Right hindlimb (tissue), 1 donor: ENCODE data around the gene COQ3.
"Not testable (repeated sequence)": the region's sequence is repeated elsewhere in the genome, so short reads cannot be mapped to it uniquely, and the experiment has no call there.

ENCODE experiments used
- DNase-seq: peaks from one replicate; pipeline ENCODE4 v3.0.0-alpha.2; 2018

The COQ3 gene

DNA sequence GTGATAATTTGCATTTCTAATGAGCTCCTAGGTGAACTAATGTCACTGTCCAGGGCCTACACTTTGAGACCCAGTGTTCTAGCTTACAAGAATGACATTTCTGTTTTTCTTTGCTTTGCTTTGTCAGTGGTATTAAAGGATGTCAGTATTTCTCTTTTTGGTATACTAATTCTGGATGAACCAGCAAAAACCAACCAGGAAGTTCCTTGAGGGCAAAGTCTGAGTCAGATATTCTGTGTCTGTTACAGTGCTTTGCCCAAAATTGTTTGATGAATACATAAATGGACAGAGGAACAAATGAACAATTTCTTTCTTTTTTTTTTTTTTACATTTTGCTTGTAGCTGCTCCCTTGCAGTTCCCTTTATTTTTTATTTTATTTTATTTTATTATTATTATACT is 15.4 kb downstream of the COQ3 start:
- no peak for DNase-seq

DNA sequence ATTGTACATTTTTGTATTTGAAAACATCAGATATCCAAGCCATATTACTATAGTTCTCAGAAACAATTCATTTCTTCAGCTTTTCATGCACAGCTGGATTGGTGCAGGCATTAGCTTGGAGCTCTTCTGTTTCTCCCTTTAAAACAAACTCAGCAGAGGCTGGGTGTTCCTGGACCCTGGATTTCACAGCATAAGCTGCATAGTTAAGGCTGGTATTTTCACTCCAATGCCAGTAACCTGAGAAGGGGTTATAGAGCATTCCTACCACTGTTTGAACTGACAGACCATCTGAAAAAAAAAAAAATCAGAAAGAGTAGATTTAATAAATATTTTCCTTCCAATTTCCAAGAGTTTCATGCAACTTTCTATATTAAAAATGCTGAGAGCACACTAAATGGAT is 24.5 kb downstream of the COQ3 start:
- no peak for DNase-seq

DNA sequence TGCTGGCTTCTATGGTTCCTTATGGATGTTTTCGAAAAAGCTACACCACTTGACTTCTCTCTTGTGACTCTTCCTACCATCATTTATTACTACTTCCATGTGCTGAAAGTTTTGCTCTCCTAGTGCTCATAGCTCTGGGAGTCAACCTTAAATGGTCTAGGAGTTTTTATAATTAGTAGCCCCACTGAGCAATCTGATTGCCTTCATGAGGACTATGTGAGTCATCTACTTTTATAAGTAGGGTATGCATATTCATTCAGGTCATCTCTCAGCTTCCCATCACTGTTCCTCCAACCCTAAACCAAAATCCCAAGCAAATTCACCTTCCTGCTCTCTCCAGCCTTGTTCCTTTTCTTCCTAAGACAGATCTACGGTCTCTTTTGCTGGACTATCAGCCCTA is 27.1 kb downstream of the COQ3 start:
- no peak for DNase-seq

- DNase-seq = no peak
These were observed 30.0 kb downstream of the COQ3 start for GRCh38 chr6:99364026-99364425.

- no peak for DNase-seq
These were observed 31.2 kb downstream of the COQ3 start for GRCh38 chr6:99362678-99363268.

GRCh38 chr6:99359800-99360199 is 34.2 kb downstream of the COQ3 start:
- DNase-seq = no peak

DNA sequence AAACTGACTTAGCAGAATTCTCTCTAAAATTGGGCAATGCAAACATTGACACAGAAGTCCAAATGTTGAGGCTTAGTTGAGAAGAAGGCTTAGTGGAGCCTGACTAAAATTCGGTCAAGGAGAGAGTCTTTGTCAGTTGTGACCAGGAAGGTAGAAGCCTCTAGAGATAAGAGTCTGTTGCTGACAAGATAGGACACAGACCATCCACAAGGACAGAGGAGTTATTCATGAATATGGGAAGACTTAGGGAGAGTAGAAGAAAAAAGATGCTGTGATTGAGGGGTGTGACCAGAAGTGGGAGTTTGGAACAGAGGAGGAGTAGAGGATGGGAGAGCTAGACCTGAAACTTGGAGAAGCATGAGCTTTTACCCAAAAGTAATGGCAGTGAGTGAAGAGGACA is 37.4 kb downstream of the COQ3 start:
- DNase-seq = no peak

GRCh38 chr6:99354983-99355382 is 39.0 kb downstream of the COQ3 start:
- no peak for DNase-seq

DNA sequence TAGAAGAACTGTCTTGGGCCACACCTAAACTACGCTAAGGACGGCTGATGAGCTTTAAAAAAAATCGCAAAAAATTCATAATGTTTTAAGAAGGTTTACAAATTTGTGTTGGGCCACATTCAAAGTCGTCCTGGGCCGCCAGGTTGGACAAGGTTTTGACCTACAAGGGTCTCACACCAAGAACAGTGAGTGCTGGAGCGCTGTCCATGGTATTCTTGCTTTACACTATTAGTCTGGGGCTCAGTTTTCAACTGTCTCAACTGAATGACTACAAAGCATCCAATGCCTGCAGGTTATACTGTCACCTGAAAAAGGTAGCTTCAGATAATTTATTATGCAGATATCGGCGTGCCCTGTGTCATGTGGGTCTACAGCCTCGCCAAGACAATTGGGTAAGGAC is 40.9 kb downstream of the COQ3 start:
- DNase-seq = no peak

- DNase-seq = no peak
These were observed 43.4 kb downstream of the COQ3 start for GRCh38 chr6:99350573-99350972.

DNA sequence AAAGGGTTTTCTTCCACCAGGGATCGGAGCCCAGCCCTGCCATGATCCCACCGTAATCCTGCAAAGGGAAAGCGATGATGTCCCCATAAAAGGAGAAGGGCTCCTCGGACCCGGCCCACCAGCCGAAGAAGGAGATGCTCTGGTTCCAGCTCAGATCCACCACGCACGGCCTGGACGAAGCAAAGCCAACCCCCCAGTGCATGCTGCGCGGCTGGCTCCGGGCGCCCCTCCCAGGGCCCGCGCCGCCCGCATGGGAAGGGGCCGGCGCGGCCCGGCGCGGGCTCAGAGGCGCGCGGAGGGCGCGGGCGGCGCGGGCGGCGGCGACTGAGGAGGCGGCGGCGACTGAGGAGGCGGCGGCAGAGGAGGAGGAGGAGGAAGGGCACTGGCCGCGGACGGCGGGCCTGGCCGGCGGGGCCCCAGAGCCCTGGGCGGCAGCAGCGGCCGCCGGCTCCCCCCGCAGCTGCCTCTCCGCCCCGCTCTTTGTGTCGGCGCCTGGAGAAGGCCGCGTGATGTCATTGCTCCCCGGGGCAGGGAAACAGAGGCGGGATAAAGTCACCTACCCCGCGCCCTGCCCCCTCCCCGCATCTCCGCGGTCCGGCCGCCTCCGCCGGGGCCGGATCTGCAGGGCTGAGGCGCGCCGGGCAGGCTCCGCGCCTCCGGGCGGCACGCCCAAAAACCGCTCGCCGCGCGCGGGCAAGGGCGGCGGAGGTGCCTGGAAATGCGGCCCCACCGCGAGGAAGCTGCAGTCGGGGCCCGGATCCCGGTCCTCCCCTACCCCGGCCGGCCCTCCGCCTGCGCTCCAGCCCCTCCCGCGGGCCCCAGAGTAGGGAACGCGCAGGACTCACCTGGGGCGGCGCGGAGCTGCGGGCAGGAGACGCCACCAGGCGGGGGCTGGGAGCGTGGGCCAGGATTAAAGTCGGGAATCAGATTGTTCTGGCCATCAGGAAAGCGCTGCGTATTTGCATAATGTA is 44.5 kb downstream of the COQ3 start, which contains the start of gene FAXC:
Gene FAXC (minus strand): TSS at position 504 of the 971 bp plus-strand sequence. CDS start 302 bp downstream, at position 202.
- peak; percentile 57 for DNase-seq

DNA sequence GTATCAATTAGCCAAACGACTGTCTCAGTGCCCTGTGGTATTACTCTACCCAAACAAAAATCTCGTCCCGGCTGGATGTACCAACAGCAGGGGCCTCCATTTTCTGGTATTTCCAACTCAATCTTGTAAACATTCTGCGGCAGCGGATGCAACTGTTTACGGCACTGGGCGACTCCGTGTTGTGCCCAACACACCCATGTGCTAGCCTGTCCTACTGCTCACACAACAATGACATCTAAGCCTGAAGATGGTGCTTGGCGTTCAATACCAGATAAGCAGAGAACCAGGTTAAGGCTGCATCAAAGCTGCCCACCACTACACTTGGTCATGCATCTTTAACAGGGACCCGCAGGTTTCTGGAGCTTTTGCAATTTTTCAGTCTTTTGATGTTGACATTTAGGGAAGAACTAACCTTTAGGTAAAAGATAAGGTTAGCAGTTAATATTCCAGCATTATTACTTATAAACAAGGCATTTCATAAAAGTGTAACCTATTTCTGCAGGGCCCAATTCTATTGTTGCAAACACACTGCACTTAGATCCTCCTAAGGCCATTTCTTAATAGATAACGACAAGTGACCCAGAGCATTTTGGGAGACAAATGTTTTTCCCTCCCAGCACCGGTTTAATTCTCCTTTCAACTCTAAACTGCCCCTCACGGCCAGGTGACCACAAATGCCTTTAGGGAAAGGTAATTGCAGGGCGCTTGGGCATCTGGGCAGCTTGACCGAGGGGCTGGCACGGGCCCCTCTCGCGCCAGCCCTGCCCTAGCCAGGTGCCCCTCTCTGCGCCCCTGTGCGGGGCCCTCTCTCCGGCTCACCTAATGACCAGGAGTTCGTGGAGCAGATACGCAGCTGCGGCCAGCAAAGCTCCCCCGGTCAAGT is 45.5 kb downstream of the COQ3 start:
- no peak for DNase-seq

- DNase-seq = no peak
These were observed 46.2 kb downstream of the COQ3 start for GRCh38 chr6:99347804-99348203.

GRCh38 chr6:99346595-99346994 is 47.4 kb downstream of the COQ3 start:
- no peak for DNase-seq

GRCh38 chr6:99345164-99345563 is 48.8 kb downstream of the COQ3 start:
- no peak for DNase-seq

- no peak for DNase-seq
These were observed 49.7 kb downstream of the COQ3 start for GRCh38 chr6:99344289-99344688.

DNA sequence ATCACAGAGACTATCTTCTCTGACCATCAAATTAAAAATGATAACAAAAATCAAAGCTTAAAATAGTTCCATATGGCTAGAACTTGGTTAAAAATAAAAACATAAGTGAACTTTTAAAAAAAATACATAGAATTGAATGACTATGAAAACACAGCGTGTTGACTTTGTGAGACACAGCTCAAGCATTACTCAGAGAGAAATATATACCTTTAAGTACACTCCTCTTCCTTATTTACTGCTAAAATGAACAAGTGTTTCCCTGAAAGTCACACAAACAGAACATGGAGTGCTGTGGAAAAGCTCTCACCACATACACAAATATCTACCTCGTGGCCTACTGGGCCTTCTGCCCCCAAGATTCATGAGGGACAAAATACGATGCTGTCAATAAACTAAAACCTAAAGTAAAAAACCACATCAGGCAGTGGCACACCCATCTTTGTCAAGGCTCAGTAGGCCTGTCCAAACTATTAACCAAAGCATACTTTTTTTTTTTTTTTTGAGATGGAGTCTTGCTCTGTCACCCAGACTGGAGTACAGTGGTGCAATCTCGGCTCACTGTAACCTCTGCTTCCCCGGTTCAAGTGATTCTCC is 52.0 kb downstream of the COQ3 start:
- no peak for DNase-seq

DNA sequence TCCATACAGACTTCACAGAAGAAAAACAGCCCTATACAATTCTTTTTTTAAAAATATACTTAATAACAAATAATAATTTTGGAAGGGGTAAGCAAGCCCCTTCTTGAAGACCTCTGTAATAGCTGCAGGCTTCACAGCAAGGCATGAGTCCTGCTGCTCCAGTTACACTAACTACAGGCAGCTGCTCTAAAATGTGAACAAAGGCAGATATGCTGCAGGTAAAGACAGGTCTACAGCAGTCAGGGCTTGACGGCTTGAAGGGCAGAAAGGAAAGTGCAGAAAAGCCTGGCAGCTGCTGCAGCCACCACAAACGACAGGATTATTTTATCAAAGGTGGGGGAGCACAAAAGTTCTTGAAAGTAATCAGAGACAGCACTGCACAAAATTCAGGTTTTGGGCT is 55.8 kb downstream of the COQ3 start:
- DNase-seq = no peak

- not testable (repeated sequence) for DNase-seq
These were observed 58.7 kb downstream of the COQ3 start for GRCh38 chr6:99335298-99335697.

- no peak for DNase-seq
These were observed 59.4 kb downstream of the COQ3 start for GRCh38 chr6:99334526-99335127.

DNA sequence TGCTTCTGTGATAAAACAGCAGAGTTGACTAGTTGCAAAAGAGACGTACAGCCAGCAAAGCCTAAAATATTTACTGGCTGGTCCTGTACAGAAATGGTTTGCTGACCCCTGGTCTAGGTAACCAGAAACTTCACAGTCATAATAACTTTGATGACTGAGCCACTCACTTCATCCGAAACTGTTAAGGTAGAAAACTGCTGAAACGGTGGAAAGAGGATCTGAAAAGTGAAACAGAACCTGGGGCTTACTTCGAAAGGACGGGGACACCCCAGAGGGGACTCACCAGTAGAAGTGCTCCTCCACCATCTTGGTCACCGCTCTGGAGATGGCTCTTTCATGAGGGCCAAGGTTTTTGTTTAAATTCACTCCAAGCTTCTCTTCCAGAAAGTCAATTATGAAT is 60.9 kb downstream of the COQ3 start:
- DNase-seq = no peak

DNA sequence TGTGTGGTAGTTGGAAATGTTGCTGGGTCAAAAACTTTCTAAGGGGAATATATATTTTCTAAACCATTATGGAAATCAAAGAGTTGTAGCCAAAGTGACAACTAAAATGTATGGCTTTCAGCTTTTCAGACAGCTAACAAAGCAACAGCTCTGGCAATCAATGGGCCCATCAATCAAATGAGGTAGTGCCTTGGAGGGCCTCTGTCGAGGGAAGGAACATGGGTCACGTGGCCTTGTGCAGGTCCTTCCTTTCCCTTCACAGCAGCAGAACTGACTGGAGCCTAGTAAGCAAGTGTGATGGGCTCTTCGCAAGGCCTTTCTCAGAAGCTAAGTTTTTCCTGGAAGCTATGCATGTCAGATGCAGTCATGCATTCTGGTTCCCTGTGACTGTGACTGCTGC is 62.5 kb downstream of the COQ3 start:
- no peak for DNase-seq
